Stimulated activated CD4-positive, alpha-beta T cell treated with anti-CD3 and anti-CD28 coated beads, TNF-alpha, amount 100 ng/mL, for 1 hour (primary cell): ENCODE measurements around the gene PABPC1L2B.
"Not testable (repeated sequence)": the region's sequence is repeated elsewhere in the genome, so short reads cannot be mapped to it uniquely, and the experiment has no call there.

Experiments used
- DNase-seq, 3 donors: peaks; one replicate each; pipeline ENCODE4 v3.0.0-alpha.2; 2020; ENCODE audit warnings: low read depth in 3 of 3, low spot score in 1 of 3

Gene PABPC1L2B

GRCh38 chrX:73002733-73003132 lies at the start of gene PABPC1L2B:
Gene PABPC1L2B (plus strand): TSS chrX:73002939. CDS start chrX:73003643, 704 bp downstream.
- DNase-seq = not testable (repeated sequence)

GRCh38 chrX:72959971-72960370 lies 42.8 kb upstream of the PABPC1L2B start:
- DNase-seq = not testable (repeated sequence)

DNA sequence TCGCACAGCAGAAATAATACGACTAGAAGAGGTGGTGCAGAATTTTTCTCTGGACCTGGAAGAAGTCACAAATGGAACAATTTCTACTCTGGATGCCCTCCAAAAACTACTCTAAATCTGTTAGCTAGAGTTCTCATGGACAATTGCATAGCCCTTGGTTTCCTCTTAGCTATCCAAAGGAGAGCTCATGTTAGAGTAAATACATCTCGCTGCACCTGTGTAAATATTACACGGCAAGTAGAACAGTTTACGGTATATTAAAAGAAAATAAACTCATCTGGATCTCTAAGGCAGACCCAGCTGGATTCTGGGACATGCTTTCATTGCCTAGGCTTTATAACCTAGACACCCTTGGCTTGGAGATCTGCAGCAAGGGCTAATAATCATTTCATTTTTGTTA lies 30.9 kb upstream of the PABPC1L2B start:
- DNase-seq = not testable (repeated sequence)

DNA sequence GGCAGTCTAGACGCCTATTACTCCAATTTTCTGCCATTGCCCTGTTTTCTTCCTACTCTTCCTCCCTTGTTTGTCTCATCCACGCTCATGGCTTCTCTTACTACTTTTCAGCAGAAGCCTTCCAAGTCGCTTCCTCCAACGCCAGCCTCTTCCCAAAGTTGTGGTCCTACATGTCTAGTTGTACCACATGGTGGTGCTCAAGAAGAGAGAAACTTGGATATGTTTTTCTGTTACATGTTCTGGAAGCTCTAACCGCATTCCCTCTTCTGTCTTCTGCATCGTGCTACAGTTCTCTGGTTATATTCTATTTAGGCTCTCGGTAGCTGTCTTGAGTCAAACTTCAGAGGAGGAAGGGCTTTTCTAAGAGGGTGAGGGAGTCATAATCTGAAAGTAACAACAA lies 27.9 kb upstream of the PABPC1L2B start:
- DNase-seq = not testable (repeated sequence)

GRCh38 chrX:72980894-72981469 lies 21.8 kb upstream of the PABPC1L2B start:
- not testable (repeated sequence) for DNase-seq

GRCh38 chrX:73004032-73004431 lies 1.3 kb downstream of the PABPC1L2B start:
- not testable (repeated sequence) for DNase-seq

- no peak for DNase-seq
These were observed 18.8 kb downstream of the PABPC1L2B start for GRCh38 chrX:73021361-73022092.

DNA sequence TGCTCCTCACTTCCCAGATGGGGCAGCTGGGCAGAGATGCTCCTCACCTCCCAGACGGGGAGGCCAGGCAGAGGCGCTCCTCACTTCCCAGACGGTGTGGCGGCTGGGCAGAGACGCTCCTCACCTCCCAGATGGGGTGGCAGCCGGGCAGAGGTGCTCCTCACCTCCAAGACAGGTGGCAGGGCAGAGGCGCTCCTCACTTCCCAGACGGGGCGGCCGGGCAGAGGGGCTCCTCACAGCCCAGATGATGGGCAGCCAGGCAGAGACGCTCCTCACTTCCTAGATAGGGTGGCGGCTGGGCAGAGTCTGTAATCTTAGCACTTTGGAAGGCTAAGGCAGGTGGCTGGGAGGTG lies 19.3 kb downstream of the PABPC1L2B start:
- not testable (repeated sequence) for DNase-seq

DNA sequence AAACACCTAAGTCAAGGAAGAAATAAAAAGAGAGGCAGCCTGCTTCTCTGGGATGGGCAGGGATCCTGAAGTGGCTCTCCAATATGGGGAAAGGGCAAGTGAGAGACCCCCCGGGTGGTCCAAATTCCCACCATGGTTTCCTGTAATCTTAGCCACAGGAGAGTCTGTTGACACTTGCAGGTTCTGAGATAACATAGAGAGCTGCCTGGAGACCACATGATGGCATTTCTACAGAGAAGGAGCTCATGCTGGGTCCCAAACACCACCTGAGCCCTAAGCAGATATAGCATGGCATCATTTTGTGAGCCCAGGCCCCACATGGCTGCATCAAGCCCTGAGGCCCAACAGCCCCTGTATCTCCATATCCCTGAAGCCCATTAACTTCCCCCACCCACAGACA lies 26.1 kb downstream of the PABPC1L2B start:
- no peak for DNase-seq
